ENCODE results near the gene PLEKHS1.
"Not testable (repeated sequence)": the region's sequence is repeated elsewhere in the genome, so short reads cannot be mapped to it uniquely, and the experiment has no call there.

The PLEKHS1 gene

DNA sequence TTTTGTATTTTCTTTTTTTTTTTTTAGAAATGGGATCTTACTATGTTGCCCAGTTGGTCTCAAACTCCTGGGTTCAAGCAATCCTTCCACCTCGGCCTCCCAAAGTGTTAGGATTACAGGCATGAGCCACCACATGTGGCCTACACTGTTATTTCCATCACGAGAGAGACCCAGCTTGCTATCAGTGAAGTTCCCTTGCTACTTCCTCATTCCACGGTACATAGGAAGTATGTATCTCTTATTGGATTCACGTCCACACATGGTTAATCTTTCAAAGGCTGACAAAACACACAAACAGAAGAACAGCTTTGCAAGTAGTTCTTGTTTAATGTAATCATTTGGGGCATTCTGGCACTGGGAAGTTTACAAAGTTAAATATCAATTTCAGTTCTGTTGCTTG is 51.5 kb downstream of the PLEKHS1 start:
- no peak for DNase-seq

GRCh38 chr10:113806503-113806902 is 55.0 kb downstream of the PLEKHS1 start:
- DNase-seq = no peak

DNA sequence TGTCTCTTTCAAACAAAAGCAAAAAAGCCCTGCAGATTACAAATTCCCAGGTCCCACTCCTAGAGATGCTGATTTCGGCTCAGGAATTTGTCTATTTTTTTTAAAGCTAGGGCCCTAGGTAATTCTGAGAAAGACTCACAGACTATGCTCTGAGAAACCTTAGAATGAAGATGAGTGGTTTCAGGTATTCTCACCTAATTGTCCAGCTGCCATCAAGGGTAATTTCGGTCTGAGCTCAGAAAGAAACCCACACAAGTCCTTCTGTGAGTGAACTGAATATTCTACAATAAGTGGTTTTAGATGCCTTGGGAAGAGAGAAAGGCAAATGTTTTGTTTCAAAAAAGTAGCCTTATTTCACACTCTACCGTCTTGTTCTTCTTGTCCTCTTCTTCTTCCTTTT is 56.7 kb downstream of the PLEKHS1 start:
- no peak for DNase-seq

DNA sequence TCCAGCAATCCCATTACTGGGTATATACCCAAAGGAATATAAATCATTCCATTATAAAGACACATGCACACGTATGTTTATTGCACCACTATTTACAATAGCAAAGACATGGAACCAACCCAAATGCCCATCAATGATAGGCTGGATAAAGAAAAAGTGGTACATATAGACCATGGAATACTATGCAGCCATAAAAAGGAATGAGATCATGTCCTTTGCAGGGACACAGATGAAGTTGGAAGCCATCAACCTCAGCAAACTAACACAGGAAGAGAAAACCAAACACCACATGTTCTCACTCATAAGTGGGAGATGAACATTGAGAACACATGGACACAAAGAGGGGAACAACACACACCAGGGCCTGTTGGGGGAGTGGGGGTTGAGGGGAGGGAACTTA is 63.2 kb downstream of the PLEKHS1 start:
- DNase-seq = not testable (repeated sequence)

DNA sequence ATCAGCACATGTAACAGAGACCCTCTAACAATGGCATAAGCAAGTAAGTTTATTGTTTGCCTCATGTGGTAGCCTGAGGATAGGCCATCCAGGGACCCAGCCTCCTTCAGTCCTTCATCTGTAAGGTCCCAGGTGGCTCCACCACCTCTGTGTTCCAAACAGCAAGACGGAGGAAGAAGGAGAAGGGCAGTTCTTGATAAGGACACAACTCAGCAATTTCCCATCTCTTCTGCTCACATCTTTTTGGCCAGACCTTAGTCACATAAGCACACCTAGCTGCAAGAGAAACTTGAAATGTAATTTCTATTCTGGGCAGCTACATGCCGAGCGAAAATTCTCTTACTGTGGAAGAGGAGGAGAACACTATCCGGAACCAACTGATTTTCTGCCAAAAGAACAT is 68.5 kb downstream of the PLEKHS1 start:
- DNase-seq = no peak

GRCh38 chr10:113820507-113820906 is 69.0 kb downstream of the PLEKHS1 start:
- DNase-seq = no peak

DNA sequence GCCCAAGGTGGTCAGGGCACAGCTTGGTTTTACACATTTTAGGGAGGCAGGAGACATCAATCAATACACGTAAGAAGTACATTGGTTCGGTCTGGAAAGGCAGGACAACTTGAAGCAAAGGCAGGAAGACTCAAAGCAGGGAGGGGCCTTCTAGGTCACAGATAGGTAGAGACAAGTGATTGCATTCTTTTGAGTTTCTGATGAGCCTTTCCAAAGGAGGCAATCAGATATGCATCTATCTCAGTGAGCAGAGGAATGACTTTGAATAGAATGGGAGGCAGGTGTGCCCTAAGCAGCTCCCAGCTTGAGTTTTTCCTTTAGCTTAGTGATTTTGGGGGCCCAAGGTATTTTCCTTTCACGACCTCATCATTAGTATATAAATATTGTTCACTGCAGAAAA is 69.8 kb downstream of the PLEKHS1 start:
- DNase-seq = not testable (repeated sequence)

GRCh38 chr10:113822174-113822573 is 70.7 kb downstream of the PLEKHS1 start:
- no peak for DNase-seq

GRCh38 chr10:113823389-113823788 is 71.9 kb downstream of the PLEKHS1 start:
- DNase-seq = no peak

DNA sequence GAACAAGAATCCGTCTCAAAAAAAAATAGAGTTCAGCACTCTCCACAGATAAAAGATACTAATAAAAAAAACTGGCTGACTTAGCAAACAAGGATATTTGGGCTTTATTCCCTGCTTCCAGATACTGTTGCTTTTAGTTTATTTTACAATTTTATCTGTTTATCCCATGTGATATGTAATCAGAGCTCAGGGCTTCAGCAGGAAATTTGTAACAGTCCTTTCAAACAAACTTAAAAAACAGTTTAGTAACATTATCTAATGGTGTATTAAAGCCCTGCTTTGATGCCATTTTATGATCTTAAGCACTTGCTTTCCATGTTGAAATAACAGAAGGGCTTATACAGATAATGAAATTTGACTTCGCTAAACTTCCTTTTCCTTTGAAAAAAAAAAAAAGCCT is 74.3 kb downstream of the PLEKHS1 start:
- no peak for DNase-seq

GRCh38 chr10:113828567-113828966 is 77.1 kb downstream of the PLEKHS1 start:
- DNase-seq = not testable (repeated sequence)

All from NCI-H510A (cell line).